Common myeloid progenitor, CD34-positive (primary cell): ENCODE results near the gene CLIC2.
A peak's percentile ranks its signal among the peaks of the same experiment; 100 is the strongest.

Experiments
- CTCF ChIA-PET: fragments of 350-600 bp; sonication (Branson Sonifier 250); formaldehyde crosslinking; loops from one replicate; lab custom pipeline; 2021; ENCODE audit warnings: antibody characterized with exemption; lab: Charles Lee
- POLR2A ChIA-PET: fragments of 350-600 bp; sonication (Branson Sonifier 250); formaldehyde crosslinking; loops from one replicate; lab custom pipeline; 2021; ENCODE audit warnings: antibody characterized with exemption; lab: Charles Lee
- DNase-seq, 3 donors: peaks; one replicate each; pipeline versions ENCODE4 v3.0.0 to v3.0.0-alpha.2; 2013
- H3K27ac ChIP-seq, 2 experiments: 1 replicate in 1 of 2; 2 replicates in 1 of 2; pipeline ENCODE4 v1.7.0; 2013; ENCODE audit warnings: inconsistent platforms in 2 of 2, low read length in 2 of 2, mild to moderate bottlenecking in 2 of 2, low read depth in 1 of 2, moderate library complexity in 1 of 2; ENCODE audit not compliant: severe bottlenecking in 2 of 2, insufficient read depth in 1 of 2, poor library complexity in 1 of 2
- H3K27me3 ChIP-seq, 5 experiments: replicated peaks in 2 of 5; 1 replicate in 3 of 5; 2 replicates in 2 of 5; pipeline versions ENCODE4 v1.6.1 to v1.7.0; 2013; ENCODE audit warnings: low read length in 4 of 5, mild to moderate bottlenecking in 2 of 5, moderate library complexity in 2 of 5, inconsistent platforms in 1 of 5; ENCODE audit not compliant: insufficient read depth in 5 of 5, control insufficient read depth in 4 of 5
- H3K36me3 ChIP-seq, 4 experiments: 1 replicate in 2 of 4; 2 replicates in 2 of 4; pipeline versions ENCODE4 v1.6.1 to v1.7.0; 2013; ENCODE audit warnings: low read length in 3 of 4, control low read depth in 1 of 4, mild to moderate bottlenecking in 1 of 4; ENCODE audit not compliant: control insufficient read depth in 4 of 4, insufficient read depth in 4 of 4
- H3K4me1 ChIP-seq, 4 experiments: 1 replicate in 3 of 4; 2 replicates in 1 of 4; pipeline versions ENCODE4 v1.6.1 to v1.7.1; 2013; ENCODE audit warnings: low read length in 3 of 4, mild to moderate bottlenecking in 3 of 4, control low read depth in 1 of 4, inconsistent platforms in 1 of 4, moderate library complexity in 1 of 4; ENCODE audit not compliant: control insufficient read depth in 4 of 4, insufficient read depth in 4 of 4; ENCODE audit errors: control extremely low read depth in 1 of 4
- H3K4me3 ChIP-seq, 7 experiments: 1 replicate in 4 of 7; 2 replicates in 3 of 7; pipeline versions ENCODE4 v1.5.1 to v1.7.0; 2013; ENCODE audit warnings: mild to moderate bottlenecking in 7 of 7, low read length in 6 of 7, moderate library complexity in 6 of 7, inconsistent platforms in 2 of 7, low read depth in 2 of 7, control low read depth in 1 of 7; ENCODE audit not compliant: insufficient read depth in 4 of 7, control insufficient read depth in 1 of 7; ENCODE audit errors: extremely low read depth in 1 of 7
- H3K9me3 ChIP-seq, 5 experiments: 1 replicate in 4 of 5; 2 replicates in 1 of 5; pipeline versions ENCODE4 v1.6.1 to v1.7.1; 2013; ENCODE audit warnings: low read length in 4 of 5, mild to moderate bottlenecking in 2 of 5, inconsistent platforms in 1 of 5, low read depth in 1 of 5, moderate library complexity in 1 of 5; ENCODE audit not compliant: control insufficient read depth in 4 of 5, insufficient read depth in 2 of 5; ENCODE audit errors: control extremely low read depth in 1 of 5
- WGBS: methylation state at CpG from one replicate; pipeline ENCODE4 v1.1.5; 2013; ENCODE audit not compliant: insufficient coverage; 5-methylcytosine and 5-hydroxymethylcytosine counted together

Gene CLIC2

GRCh38 chrX:155263854-155264628, 70.4 kb downstream of the CLIC2 start, which contains the start of gene RAB39B:
Gene RAB39B, minus strand, starts transcription at chrX:155264491. Its CDS starts 203 bp downstream, at chrX:155264288.
- 33% methylated on average over 49 of the region's 58 CpGs for whole genome bisulfite sequencing
- peak within 1 kb of the TSS in 1 of 2 experiments; percentile 54 for H3K27ac ChIP-seq
- ChIA-PET CTCF (no interaction called here), POLR2A (no interaction called here)
- H3K9me3 ChIP-seq, result no peaks in the 10 kb centered on the region
- no peaks in the 10 kb centered on the region for H3K27me3 ChIP-seq
- H3K4me1 ChIP-seq, result peaks cover 4 to 16% (median 9%) of the 10 kb centered on the region in 4 experiments
- H3K36me3 ChIP-seq, result peaks cover 0 to 5% (median 0%) of the 10 kb centered on the region in 4 experiments
- DNase-seq, result peak; percentile 63 to 89 (median 81)
- H3K4me3 ChIP-seq, result peak within 1 kb of the TSS; percentile 46 to 86 (median 69)

DNA sequence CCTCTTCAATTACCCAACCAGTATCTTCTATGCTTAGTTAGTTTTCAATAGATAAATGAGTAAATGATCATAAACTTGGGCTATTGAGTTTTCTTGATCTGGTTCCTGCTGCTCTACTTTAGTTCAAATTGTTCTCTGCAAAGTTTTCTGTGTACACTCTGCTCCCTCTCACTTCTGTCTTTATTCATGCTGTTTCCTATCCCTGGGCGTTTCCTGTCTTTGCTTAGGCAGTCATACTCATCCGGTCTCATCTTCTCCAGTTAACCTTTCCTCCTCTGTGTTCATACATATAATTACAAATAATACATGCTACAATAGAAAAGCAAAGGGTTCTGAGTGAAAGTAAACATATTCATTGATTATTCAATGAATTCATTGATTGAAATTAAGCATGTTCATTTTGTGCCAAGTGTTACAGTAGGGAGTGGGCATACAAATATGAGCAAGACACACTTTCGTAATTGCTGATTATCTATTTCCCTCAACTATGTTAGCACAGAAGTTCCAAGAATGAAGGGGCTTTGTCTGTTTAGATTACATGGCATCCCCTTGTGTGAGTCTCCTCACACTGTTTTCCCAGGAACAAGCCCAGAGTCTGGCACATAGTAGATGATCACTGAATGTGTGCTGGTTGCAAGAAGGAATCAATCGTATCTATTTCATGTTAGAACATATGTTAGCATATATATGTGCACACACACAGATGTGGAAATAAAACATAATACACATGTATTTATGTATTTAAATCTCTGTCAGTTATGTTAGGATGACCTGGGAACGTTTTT, 71.3 kb downstream of the CLIC2 start:
- 6% methylated on average over 2 of the region's 5 CpGs for WGBS
- CTCF ChIA-PET, result no interaction called here

GRCh38 chrX:155259752-155260151, 74.7 kb downstream of the CLIC2 start:
- Histone ChIP-seq H3K4me3 (no peak overlapping the region), H3K4me1 (peaks cover 4 to 16% (median 9%) of the 10 kb centered on the region in 4 experiments), H3K9me3 (no peaks in the 10 kb centered on the region), H3K36me3 (peaks cover 0 to 5% (median 0%) of the 10 kb centered on the region in 4 experiments), H3K27ac (no peak overlapping the region), H3K27me3 (no peaks in the 10 kb centered on the region)
- WGBS, result 75% methylated on average over 3 of the region's 3 CpGs
- POLR2A ChIA-PET, result no interaction called here
- CTCF ChIA-PET, result no interaction called here
- DNase-seq, result no peak

More for the DNA sequence above, 71.3 kb downstream of the CLIC2 start:
- H3K27me3 ChIP-seq, result no peaks in the 10 kb centered on the region
- H3K27ac ChIP-seq, result no peak overlapping the region
- H3K4me1 ChIP-seq, result peaks cover 4 to 16% (median 9%) of the 10 kb centered on the region in 4 experiments
- DNase-seq, result peak in 2 of 3 donors; percentile 10 to 20
- POLR2A ChIA-PET, result no interaction called here
- peak overlapping the region in 6 of 7 experiments; percentile 46 to 86 (median 70) for H3K4me3 ChIP-seq
- peaks cover 0 to 5% (median 0%) of the 10 kb centered on the region in 4 experiments for H3K36me3 ChIP-seq
- H3K9me3 ChIP-seq, result no peaks in the 10 kb centered on the region

DNA sequence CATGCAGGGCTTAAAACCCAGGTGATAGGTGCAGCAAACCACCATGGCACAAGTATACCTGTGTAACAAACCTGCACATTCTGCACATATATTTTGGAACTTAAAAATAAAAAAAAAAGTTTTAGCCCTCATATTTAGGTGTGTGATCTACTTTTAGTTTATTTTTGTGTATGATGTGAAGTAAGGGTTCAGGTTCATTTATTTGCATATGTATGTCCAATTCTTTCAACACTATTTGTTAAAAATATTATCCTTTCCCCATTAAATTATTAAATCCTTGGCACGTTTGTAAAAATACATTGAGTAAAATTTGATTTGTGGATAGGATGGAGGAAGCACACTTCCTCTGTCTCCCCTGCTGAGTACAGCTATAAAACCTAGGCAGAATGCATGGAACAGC, 83.0 kb downstream of the CLIC2 start:
- H3K27me3 ChIP-seq, result no peaks in the 10 kb centered on the region
- H3K36me3 ChIP-seq, result no peaks in the 10 kb centered on the region
- CTCF ChIA-PET, result no interaction called here
- H3K4me1 ChIP-seq, result no peaks in the 10 kb centered on the region
- DNase-seq, result no peak
- H3K4me3 ChIP-seq, result no peak overlapping the region
- H3K9me3 ChIP-seq, result no peaks in the 10 kb centered on the region
- POLR2A ChIA-PET, result no interaction called here
- no peak overlapping the region for H3K27ac ChIP-seq
- no CpG with 5 or more reads among the region's 1 CpG for WGBS

- Histone ChIP-seq H3K36me3 (no peaks in the 10 kb centered on the region), H3K4me1 (no peaks in the 10 kb centered on the region), H3K4me3 (no peak overlapping the region), H3K9me3 (no peaks in the 10 kb centered on the region), H3K27me3 (no peaks in the 10 kb centered on the region), H3K27ac (no peak overlapping the region)
- 67% methylated on average over 4 of the region's 4 CpGs for WGBS
- ChIA-PET POLR2A (no interaction called here), CTCF (no interaction called here)
- DNase-seq, result no peak
These were observed 86.9 kb downstream of the CLIC2 start for GRCh38 chrX:155247497-155247896.

GRCh38 chrX:155246748-155247147, 87.7 kb downstream of the CLIC2 start:
- POLR2A ChIA-PET, result no interaction called here
- Histone ChIP-seq H3K27me3 (no peaks in the 10 kb centered on the region), H3K4me3 (no peak overlapping the region), H3K36me3 (no peaks in the 10 kb centered on the region), H3K4me1 (no peaks in the 10 kb centered on the region), H3K27ac (no peak overlapping the region), H3K9me3 (no peaks in the 10 kb centered on the region)
- WGBS, result no CpG with 5 or more reads among the region's 1 CpG
- no peak for DNase-seq
- CTCF ChIA-PET, result no interaction called here

- Histone ChIP-seq H3K9me3 (no peaks in the 10 kb centered on the region), H3K27ac (no peak overlapping the region), H3K36me3 (peaks cover 0 to 15% (median 7%) of the 10 kb centered on the region in 4 experiments), H3K4me1 (no peaks in the 10 kb centered on the region), H3K4me3 (no peak overlapping the region), H3K27me3 (no peaks in the 10 kb centered on the region)
- 57% methylated on average over 5 of the region's 5 CpGs for WGBS
- CTCF ChIA-PET, result no interaction called here
- DNase-seq, result peak in 1 of 3 donors; percentile 17
- POLR2A ChIA-PET, result no interaction called here
These were observed 92.1 kb downstream of the CLIC2 start for GRCh38 chrX:155242300-155242699.
